Kidney glomerular epithelial cell (primary cell): Measurements from ENCODE around the gene EPHB1.

Experiments used
- DNase-seq: peaks from one replicate; lab custom pipeline; 2025; lab: John Stamatoyannopoulos, UW

Gene EPHB1

DNA sequence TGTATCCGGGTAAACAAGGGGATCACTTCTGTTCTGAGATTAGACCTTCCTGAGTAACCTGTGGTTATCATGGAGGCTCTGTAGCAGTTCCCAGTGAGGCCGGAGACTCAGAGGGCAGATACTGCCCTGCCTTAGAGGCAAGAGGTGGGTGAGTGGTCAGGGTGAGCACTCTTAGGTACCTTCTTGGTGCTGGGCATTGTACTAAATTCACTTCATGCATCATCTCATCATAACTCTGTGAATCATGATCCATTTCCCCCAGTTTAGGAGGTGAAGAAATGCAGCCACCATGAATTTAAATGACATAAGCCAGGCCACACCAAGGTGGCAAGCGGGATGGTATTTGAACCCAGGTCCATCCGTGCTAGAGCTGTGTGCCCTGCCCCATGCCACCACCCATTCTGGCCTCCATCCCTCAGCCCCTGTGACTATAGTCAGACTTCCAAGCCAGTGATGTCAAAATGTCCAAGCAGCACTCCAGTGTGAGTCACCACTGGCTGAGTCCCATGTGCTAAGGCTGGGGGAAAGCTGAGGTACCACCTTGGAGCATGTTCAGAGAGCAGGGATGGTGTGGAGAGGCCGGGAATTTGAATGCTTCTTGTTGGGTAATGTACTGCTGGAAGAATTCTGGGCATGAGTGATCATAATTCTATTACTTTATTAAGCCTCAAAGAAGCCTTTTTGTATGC is 88.8 kb downstream of the EPHB1 start:
- DNase-seq = no peak

DNA sequence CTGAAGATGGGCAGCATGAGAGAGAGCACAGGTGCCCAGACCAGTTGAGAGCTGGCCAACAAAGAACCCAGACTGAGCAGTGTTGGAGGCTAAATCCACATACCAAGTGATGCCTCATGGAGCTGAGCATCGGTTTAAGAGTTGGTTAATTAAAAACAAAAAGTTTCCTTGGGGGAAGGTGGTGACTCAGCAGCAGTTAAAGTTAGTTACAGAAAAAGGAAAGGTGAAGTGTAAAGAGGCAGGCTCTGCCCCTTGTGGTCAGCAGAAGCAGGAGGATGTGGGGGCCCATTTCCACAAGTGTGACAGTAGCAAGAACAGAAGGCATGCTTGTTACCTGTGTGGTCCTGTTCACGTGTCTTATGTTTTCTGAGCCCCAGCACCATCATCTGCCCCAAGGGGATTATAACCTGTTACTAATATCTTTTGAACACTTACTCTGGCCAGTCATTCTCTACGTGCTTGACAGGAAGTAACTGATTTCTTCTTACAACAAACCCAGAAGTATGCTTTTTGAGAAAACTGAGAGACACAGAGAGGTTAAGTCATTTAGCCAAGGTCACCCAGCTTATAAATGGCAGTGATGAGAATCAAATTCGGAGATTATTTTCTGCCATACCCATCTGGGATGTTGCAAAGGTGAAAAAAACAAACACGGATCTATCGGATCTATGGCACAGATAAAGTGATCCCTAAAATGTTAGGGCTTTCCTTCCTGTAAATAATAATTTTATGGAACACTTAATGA is 91.0 kb downstream of the EPHB1 start:
- peak; percentile 95 for DNase-seq

DNA sequence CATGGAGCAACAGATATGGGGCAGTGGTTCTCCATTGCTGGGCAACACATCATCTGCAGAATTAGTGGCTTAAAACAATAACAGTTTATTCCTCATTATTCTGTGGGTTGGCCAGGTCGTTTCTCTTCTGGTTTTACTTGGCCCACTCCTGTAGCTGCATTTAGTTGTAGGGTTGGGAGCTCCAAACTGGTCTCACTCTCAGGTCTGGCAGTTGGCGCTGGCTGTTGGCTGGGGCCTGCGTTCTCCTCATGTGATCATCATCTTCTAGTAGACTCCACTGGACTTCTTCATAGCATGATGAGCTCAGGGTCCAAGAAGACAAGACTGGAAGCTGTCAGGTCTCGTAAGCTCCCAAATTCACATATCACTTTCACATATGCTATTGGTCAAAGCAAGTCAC is 91.9 kb downstream of the EPHB1 start:
- no peak for DNase-seq

DNA sequence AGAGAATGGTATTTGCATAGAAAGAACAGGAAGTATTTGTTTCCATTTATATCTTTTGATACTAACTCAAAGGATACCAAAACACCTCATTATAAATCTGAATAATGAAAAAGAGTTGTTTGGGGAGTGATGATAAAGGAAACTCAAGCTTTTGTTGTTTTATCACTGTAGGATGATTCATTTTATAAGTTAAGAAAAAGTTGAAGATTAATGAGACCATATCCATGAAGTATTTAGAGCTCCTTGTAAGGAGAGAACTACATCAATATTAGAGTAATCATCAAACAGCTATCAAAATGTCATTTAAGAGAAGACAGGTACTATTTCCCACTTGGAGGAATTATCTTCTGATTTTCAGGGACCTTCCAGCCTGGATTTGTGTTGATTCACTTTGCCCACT is 92.5 kb downstream of the EPHB1 start:
- peak; percentile 33 for DNase-seq

DNA sequence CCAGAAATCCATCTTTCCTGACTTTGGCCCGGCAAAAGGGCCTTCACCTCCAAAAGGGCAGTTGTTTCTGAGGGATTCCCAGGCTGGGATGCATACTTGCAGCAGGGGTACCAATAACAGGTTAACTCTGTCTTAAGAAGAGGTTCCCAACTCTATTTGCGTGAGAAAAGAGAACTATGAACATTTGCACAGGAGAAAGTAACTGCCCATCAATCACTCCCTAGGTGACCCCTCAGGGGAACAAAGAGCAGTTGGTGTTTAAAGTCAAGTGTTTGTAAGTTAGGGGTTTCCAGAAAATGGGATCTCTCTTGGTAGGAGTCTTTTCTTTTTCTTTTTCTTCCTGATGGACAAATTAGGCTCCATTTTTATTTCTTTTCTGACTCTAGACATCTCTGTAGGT is 97.3 kb downstream of the EPHB1 start:
- no peak for DNase-seq

DNA sequence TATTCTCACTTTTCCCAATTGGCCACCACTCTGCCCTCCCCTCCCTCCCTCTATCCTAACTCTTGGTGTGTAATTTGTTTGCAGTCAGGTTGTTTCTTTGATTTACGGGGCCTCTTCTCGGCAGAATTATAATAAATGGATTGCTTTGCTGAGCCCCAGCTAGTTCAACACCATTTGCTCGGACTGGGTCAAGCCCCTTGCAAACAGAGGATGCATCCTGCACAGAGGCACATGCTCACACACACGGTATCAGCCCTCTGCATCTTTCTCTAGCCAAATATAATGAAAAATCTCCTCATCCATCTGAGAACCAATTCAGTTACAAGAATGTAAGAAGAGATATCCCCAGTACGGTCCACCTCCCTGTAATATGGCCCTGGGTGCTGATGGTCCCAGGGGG is 97.7 kb downstream of the EPHB1 start:
- no peak for DNase-seq

DNA sequence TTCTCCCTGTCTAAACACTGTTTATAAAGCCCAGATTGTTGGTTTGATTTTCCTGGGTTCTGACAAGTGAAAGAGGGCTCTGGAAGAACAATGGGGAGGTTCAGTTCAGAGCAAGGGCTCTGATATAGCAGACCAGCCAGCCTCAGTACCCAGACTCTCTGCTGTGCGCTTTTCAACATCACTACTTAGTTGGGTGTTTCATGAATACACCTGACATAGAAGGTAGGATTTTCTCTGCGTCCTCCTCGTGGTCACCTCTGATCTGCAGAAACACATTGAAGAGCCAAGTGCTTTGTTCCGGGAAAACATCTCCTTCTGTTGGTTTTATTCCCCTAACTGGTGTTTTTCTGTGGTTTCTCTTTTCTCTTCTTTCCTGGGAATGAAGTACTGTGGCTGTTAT is 99.5 kb downstream of the EPHB1 start:
- no peak for DNase-seq

DNA sequence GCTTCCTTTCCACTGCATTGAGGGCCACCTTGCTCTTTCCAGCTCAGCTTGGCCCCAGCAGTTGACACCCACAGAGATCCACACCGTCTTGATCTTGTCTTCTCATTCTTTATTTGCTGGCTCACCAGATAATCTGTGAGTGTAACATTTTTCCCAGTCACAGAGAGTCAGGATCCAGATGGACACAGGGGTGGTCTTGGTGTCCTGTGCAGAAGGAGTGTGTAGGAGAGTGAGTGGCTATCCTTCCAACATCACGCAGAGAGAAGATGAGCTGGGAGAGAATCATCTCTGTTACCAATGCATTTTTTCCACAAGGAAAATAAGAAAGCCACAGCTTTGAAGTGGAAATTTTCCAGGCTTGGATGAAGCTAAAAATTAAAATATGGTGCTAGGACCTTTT is 100.1 kb downstream of the EPHB1 start:
- no peak for DNase-seq

DNA sequence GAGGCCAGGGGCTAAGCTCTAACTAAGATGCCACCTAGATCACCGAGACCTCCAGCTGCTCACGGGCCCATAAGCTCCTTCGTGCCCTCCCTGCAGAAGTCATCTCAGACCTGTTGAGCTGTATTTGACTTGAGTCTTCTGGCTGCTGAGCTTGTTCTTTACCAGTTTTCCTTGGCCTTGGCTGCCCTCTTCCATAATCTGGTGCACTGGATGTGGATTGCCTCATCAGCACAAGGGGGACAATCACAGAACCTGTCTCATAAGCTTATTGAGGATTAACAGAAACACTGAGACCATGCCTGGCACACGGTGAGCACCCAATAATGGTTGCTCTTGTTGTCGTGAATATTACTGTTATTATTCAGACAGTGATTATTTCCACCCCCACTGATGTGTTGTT is 101.1 kb downstream of the EPHB1 start:
- no peak for DNase-seq

DNA sequence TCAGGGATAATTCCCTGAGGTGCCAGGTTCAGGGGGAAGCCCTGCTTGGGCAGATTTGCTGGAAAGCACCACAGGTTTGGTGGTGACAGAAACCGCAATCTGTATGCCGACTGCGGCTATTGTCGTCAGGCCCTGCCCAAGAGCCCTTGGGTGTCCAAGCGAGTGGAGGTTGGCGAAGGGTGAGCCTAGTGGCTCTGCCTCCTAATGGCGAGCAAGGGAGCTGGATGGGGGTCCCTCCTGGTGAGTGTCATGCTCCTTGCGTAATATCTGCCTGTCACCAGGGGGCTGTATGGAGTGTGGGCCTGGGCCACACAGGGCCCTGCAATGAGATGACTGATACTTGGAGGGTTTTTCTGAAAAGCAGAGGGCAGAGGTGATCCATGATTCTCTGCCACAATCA is 101.6 kb downstream of the EPHB1 start:
- no peak for DNase-seq

DNA sequence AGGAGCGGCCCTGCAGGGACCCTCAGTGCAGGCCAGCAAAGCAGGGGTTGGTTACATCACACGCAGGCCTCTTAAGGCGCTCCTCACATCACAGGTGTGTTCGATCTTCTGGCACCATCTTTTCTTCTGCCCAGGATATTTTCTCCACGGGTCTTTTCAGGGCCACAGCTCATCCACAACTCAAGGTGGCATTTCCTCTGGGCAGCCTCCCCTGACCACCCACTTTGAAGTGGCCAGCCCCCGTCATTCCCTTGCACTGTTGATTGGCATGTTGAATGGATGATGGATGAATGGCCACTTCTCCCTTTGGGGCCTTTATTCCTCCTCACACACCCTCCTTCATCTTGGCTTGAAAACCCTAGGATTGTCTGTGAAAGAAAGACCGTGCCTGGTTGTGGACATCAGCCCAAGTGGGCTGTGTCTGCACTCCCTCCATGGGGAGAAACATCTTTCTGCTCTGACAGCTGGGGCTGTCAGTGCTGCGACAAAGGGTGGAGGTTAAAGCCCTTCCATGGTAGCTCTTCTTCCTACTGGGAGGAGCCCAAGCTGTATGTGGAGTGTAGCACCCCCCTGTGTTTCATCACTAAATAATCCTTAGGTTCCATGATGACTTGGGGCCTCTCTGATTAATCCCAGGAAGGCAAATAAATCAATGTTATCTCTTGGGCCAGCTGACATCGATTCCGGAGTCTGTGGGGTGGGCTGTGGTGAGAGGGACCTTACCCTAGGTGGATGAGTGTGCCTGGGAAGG is 102.5 kb downstream of the EPHB1 start:
- no peak for DNase-seq

DNA sequence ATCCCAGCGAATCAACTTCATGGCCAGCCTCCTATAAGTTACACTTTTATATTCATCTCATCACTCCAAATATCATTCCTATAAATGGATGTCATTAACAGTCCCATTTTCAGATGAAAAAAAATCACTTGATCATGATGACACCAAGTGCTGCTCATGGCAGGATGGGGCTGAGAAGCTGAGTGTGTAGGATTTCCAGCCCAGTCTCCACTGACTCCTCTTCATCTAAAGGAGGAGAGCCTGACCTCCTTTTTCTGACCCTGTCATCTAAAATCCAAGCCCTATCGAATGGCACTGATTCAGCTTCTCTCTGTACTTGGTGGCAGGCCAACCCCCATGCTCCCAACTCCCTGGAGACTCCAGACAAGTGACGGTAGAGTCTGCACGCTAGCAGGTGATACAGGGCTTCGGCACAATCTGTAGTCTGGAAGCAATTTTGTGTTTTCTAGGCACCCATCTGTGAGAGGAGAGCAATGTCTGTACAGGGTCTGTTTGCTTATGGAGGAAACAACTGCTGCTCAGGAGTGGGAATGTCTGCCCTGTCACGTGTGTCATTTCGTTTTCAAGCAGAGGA is 103.2 kb downstream of the EPHB1 start:
- DNase-seq = no peak

DNA sequence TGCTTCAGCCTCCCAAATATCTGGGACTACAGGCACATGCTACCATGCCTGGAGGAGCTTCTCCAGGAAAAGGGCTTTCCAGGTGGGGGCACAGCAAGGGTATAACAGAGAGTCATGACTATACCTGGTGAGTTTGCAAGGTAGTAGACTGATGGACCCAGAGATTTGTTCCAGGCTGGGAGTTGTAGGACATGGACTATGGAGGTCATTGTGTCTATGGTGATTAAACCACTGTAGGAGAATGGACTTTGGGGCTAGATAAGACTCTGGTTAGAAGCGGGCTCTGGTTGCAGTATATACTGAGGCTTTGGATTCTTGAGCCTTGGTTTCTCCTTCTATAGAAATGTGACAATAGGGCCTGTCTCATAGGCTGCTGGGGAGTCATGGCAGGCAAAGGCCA is 104.7 kb downstream of the EPHB1 start:
- no peak for DNase-seq

DNA sequence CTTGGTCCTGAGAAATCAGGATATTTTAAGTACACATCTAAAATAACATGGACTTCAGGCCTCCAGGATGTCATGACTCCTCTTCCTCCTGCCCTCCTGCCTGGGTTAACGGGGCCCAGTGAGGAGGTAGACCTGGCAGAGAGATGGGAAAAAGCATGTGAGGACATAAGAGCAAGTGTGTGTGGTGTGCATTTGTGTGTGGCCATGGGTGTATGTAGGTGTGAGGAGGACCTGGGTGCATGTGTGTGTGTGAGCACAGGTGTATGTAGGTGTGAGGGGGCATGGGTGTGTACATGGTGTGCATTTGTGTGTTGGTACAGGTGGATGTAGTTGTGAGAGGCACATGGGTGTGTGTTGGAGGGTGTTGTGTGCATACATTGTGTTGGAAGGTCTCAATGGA is 105.4 kb downstream of the EPHB1 start:
- DNase-seq = no peak

DNA sequence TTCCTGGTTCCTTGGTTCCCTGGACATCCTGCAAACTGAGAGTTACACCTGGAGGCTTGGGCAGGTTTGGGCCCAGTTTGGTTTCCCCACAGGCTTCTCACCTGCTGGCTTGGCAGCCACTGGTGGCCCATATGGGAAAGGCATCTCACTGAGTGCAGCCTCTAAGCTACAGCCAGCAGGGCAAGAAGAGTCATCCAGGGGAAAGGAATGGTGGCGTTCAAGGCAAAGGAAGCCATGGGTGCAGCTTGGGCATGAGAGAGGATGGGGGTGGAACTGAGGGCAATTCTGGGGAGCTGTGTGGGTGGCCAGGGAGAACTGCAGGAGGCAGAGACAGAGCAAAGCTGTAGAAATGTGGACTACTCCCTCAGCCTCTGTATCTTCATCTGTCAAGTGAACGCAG is 106.4 kb downstream of the EPHB1 start:
- no peak for DNase-seq

DNA sequence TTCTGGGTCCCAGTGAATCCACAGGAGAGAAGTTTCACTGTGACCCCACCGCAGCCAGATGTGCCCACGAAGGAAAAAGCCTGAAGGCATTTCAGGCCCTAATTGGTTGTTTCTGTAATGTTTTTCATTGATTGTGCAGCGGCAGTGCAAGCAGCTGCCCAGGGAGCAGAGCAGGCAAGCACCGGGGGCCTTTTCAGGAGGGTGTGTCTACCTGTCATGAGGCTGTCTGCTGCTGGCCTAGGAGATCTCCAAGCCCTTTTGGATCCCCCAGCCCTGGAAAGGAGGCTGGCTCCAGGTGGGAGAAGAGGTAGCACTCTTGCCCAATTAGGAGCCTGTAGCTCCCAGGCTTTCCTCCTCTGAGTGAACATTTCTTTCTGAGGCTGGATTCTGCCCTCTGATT is 108.8 kb downstream of the EPHB1 start:
- no peak for DNase-seq

DNA sequence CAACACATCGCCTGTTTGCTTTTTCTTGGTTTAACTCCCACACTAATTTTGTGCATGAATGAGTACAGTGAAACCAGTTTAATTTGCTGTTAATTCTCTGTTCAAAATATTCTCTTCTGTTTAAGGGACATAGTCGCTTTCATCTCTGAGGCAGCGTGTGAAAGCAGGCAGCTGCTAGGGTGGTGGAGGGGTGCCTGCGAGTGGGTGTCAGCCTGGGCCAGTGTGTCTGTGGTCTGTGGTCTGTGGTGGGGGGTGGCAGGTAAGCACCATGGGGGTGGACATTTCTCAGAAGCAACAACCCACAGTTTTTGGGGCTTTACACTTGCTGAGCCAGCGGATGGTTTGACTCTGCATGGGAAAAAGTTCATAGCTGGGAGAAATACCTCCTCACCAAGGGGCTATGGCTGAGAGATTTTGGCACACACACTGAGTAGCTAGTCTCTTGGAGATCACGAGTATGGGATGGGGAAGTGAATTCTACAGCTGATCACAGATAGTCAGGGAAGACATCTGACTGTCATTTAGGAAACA is 109.2 kb downstream of the EPHB1 start:
- DNase-seq = peak; percentile 66

DNA sequence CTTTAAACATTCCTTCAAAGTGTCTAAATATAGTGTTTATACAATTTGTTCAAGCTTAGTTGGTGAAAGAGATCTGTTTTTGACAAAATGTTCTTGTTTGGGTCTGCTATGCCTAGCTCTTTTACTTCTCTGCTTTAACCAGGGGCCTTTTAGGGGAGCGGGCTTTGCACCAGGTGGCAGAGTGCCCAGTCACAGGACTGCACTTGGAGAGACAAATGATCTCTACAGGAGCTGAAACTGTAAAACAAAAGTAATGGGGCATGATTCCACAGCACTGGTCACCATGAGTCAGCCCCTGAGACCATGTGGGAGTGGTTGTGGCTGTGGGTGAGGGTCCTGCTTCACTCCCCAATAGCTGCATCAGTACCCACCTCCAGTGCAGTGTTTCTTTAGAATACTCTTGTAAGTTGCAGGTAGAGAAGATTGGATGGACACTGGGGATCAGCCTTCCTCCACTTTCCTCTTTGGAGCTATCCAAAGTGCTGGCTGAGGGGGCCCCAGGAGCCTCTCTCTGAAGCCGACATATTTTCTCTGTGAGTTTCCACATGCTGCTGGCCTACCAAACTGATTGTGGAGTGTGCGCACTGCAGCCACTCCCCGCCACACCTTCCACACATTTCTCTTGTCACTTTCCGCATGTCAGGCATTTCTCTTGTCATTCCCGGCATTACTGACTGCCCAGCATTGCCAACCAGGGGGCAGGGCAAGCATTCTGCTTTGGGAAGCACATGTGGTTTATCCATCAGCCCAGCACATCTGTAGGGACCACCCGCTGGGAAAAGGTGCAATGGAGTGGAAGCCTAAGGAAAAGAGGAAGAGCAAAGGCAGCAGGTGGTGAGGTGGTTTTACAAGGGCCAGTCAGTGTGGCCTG is 110.0 kb downstream of the EPHB1 start:
- peak; percentile 70 for DNase-seq

DNA sequence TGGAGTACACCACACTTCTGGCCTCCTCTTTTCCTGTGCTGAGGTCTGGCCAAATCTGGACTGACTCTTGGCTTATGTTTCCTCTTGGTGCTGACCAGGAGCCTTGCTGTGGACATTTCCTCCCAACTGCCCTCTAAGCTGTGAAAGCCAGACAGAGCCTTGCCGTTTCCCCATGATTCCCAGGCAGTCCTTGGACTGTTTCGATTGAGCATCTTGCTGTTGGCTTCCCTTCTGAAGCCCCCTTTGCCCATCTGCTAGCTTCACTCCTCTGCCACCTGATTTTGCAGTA is 110.5 kb downstream of the EPHB1 start:
- no peak for DNase-seq

DNA sequence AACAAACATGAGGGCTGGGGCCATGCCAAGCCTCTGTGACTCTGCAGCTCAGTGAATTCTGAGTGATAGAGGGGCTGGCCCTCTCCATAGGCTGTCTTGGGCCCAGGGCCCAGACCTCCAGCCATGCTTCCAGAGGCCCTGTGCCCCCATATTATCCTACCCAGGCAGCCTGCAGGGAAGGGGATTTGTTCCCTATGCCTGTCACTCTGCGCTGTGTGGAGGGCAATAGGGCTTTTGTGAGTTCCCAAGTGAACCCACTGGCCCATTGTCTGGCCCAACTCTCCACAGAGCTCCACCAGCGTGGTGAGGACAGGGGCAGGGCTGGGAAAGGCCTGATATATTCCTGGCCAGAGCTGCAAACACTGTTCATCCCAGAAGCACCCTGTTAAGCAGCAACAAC is 113.2 kb downstream of the EPHB1 start:
- no peak for DNase-seq

DNA sequence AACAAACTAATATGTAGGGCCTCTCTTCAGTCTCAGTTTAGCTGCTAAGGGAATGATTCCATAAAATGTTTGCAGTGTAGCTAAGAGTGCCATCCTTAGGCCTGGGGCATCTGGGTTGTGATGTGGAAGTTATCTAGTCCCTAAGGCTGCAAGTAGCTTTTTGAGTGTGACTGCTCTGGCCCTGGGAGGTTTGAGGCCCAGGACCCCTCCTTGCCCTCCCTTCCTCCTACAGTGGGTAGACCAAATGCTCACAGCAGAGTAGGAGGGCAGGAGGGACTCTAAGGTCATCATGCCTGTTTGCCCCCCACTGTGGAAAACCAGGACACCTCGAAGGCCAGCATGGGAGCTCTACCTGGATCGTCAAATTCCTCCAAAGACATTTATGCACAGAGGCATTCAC is 115.0 kb downstream of the EPHB1 start:
- DNase-seq = no peak
